HG02642 (cell line): Measurements from ENCODE around the gene SLC41A1.
A peak's percentile ranks its signal among the peaks of the same experiment; 100 is the strongest.

Experiments
- ATAC-seq: cut with Tn5 transposase; IDR thresholded peaks from one replicate; pipeline ENCODE4 v1.9.1; 2021; ENCODE audit warnings: mild to moderate bottlenecking; ENCODE audit not compliant: unreplicated experiment, poor library complexity

The SLC41A1 gene

GRCh38 chr1:205823260-205823659 is 10.3 kb upstream of the SLC41A1 start:
- ATAC-seq: peak; percentile 54

DNA sequence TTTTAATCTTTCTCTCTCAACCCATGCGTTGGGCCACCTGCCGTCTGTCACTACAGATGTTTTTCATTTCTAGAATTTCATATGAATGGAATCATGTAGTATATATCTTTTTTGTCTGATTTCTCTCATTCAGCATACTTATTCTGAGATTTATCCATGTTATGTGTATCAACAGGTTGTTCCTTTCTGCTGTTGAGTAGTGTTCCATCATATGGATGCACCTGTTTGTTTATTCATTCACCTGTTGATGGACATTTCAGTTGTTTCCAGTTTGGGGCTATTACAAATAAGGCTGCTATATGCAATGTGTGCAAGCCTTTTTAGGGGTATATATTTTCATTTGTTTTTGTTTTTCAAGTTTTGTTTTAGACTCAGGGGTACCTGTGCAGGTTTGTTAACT is 9.4 kb upstream of the SLC41A1 start:
- no peak for ATAC-seq

DNA sequence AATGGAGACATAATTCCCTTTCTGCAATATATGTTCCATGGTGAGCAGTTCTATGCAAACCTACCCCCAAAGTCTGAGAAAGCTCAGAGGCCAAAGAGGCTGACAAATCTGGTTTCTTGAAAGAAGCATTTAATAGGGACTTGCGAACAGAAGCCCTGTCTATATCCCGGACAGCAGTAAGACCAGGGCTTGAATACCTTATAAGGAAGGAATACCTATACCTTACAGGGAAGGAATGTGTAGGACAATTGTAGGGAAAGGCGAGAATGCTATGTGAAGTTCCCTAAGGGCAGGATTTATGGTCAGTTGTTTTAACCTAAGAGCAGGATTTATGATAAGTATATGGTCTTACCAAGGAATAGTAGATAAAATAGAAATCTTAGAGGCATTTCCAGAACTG is 5.0 kb upstream of the SLC41A1 start:
- no peak for ATAC-seq

- no peak for ATAC-seq
Measured at GRCh38 chr1:205817364-205817763, 4.4 kb upstream of the SLC41A1 start.

DNA sequence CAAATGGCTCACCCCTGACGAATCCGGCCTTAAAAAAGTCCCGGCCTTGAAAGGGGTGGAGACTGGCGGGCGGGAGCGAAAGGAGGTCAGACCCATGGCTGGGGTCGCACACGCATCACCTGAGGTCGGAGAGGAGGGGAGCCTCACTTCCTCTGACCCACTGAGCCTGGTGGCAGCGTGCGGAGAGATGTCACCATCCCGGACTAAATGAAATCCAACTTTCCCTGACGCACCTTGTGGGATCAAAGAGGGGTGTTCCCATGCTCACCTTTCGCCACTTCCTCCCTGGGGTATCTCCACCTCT is 709 bp upstream of the SLC41A1 start:
- ATAC-seq: no peak

GRCh38 chr1:205812271-205812877 is 624 bp downstream of the SLC41A1 start:
- ATAC-seq: no peak

DNA sequence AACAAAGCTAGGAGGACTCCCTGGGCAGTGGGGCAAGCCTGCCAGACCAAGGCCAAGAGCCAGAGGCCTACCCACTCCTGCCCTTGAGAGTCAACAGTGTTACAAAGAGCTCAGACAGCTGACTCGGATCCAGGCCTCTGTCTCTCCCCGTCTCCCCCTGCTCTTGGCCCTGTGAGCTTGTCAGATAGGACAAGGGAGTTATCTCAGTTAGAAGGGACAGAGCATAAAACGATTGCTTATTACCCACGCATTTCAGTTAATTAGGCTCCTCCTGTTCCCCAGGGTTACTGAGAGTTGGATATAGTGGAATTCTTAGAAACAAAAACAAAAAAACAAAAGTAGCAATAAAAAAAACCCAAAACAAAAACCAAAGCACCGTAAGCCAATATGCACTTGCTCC is 1.3 kb downstream of the SLC41A1 start:
- no peak for ATAC-seq

DNA sequence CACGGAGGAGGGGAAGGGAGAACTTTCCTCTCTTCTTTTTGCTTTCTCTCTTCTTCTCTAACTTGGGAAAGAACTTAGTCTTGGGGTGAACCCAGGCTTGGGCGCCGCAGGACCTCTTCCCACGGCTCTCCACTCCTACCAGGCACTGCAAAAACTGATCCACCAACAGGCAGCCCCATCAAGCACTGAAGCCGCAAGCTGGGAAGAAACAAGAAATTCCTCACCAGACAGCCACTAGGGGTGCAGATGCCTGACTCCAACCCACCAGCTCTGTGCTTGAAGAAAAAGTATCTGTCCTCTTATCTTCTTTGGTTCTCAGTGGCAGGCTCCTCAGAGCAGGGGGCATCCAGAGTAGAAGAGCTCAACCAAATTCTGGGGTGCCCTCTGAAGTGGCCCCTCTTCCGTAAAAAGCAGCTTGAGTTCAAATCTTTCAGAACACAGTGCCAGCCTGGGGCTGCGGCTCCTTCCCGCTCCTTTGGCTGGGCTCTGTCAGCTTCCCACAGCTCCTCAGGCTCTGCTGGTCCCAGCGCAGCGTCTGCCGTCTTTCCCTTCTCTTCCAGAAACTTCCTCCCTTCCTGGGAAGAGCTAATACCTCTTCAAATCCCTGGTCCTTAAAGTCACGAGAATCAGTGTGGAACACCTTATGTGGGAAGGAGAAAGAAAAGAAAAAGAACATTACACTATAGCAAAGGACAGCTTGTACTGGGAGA is 2.4 kb downstream of the SLC41A1 start:
- ATAC-seq: no peak

DNA sequence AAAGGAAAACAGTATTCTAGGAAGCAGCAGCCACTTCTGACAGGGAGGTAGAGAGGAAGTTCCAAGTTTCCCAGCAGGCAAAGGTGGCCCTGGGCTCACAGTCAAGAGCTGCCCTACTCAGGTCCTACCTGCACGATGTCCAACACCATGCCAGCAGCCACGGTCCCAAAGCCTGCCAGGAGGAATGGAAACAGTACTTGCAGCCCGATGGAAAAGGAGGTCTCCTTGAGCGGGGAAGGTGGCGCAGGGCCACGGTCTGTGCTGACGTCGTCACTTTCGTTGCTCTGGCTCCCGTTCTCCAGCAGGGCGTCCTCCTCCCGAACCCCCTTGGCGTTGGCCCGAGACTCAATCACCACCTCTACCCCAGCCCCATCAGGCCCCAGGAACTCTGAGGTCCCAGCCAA is 3.1 kb downstream of the SLC41A1 start:
- ATAC-seq: no peak

GRCh38 chr1:205809469-205809868 is 3.5 kb downstream of the SLC41A1 start:
- ATAC-seq: no peak

DNA sequence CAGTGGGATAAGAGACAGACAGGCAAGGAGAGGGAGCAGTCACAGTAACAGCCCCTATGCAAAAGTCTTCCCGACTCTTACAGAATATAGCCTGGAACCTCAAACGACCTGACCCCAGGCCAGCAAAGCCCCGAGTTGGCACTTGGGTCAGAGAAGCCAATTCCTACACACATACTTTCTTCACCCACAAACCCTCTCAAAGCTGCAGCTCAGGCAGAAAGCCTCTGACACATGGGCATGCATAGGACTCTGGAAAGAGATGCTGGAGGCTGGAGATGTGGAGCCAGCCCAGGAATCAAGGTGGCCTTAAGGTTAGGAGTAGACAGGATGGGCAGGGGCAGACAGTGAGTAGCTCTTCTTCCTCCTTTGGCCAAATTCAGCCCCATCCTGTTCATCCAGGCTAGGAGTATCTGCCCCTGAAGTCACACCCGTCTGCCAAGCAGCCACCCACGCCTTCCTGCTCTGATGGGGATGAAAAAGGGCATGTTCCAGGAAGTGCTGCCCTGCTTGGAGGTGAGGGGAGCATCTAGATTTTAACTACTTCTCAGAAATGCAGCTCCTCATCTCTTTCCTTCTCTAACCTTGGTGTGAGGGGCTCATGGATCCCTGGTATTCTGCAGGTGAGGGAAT is 7.8 kb downstream of the SLC41A1 start:
- ATAC-seq: no peak

DNA sequence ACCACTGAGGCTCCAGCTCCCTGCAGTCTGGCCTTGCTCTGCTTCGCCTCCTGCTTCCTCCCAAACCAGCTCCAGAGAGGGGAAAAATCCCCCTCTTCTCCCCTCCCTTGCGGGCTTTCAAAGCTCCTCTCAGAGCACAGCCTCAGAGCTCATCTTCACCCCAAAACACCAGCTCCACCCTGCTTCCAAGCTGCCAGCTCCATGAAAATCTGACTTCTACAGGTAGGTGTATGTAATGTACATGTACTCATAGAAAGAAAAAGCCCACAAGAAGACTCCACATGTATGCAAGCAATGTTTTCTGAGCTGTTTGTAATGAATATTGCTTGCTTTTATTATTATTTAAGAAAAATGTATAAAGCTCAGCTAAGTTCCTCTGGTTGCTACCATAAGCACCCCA is 8.4 kb downstream of the SLC41A1 start:
- no peak for ATAC-seq

DNA sequence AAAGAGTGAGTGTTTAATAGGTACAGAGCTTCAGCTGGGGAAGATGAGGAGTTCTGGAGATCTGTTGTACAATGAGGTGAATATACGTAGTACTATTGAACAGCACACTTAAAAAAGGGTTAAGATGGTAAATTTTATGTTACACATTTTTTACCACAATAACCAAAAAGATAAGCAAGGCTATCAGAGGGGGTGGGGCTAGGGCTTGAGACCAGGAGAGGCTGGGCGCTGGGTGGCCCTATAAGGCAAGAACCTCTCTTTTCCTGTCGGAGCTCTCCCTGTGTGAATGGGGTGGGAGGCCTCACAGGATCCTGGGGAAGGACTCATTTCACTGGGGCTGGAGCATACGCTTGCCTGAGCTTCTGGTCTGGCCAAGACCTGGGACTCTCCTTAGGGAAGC is 9.0 kb downstream of the SLC41A1 start:
- no peak for ATAC-seq

DNA sequence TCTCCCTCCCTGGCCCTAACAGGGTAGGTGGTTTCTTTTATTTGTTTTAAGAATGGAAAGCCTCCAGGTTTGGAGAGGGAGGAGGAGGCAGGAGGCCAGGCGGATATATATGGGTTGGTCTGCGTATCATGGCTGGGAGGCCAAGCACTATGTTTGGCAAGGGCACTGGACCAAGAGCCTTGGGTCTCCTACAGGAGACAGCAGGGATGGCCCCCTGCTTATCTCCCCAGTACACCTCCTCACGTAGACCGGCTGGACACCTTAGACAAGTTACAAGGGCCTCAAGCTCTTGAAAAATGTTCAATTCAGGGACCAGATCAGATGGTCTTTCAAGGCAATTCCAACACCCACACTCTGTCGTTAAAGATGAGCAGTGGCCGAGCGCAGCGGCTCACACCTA is 10.9 kb downstream of the SLC41A1 start:
- no peak for ATAC-seq

DNA sequence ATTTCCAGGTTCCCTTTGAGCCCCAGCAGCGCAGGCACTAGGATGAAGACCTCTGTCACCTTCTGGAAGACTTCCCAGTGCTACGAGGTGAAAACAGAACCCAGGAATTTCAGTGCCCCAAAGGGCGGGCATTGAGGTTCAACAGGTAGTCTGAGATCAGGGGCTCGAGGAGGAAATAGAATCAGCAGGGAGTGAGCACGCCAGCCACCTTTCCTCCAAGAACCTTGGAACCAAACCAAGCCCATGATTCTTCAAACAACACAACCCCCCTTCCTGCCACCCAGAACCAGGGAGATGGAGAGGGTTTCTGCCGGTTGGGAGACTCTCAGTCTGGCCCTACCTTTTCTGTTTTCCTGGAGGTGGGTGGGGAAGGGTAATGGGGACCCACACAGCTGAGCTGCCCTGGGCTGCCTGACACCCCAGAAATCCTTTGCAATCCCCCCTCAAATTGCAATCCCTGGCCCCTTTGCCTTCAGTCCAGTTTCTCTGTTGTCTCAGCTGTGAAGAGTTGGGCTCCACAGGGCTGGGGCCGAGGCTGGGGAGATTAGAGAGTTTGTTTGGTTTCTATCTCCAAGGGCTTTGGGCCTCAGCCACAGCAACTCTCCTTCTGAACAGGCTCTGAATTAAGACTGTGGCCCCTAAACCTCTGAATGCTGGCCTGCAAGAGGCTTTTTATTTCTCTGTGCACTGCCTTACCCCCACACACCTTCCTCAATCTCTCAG is 11.9 kb downstream of the SLC41A1 start:
- ATAC-seq: no peak

DNA sequence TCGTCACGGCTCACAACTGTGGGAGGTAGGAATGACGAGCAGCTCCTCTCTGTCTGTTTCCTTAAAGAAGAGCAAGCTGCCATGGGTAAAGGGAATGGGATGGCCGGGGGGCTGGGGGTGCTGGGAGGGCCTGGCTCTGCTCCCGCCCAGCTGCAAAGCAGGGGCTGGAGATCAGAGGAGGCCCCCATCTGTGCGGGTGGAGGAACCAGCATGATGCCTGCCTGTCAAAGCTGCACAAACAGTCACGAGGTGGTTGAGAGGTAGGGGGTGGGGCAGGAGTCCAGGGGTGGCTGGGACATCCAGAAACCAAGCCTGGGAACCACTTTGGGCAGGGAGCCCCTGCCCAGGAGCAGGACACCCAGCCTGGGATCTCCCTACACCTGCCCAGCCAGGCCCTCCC is 12.6 kb downstream of the SLC41A1 start:
- ATAC-seq: no peak

DNA sequence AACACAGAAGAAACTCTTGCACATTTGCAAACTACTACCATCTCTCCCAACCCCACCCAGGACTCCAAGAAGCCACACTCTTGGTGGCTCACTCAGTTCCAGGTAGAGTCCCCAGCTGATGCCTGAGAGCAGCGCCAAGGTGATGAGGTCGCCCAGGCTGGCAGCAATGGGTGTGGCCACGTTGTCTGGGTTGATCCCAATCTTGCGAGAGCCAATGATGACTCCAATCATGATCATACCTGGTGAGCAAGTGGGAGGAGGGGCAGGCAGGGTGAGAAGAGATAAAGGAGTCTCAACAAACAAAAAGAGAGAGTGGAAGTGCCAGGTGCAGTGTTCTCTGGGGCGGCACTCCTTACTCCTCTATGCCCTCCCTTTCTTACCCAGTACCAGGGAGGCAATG is 14.4 kb downstream of the SLC41A1 start:
- no peak for ATAC-seq

DNA sequence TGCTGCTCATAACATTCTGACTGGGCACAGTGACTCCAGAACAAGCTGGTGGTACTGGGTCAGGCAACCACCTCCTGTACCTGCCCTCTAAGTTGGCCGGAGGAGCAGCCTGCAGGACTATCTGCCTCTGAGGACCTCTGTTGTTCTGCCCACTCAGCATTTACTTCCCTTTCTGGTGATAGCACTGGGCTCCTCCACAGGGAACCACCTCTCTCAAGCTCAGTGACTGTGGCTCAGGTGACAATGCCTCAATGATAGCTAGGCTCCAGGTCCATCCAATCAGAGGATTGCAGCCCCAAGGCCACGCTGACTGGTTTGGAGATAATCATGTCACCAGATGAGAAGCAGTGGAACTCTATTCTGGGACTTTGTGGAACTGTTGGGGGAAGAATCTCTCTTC is 15.8 kb downstream of the SLC41A1 start:
- no peak for ATAC-seq

DNA sequence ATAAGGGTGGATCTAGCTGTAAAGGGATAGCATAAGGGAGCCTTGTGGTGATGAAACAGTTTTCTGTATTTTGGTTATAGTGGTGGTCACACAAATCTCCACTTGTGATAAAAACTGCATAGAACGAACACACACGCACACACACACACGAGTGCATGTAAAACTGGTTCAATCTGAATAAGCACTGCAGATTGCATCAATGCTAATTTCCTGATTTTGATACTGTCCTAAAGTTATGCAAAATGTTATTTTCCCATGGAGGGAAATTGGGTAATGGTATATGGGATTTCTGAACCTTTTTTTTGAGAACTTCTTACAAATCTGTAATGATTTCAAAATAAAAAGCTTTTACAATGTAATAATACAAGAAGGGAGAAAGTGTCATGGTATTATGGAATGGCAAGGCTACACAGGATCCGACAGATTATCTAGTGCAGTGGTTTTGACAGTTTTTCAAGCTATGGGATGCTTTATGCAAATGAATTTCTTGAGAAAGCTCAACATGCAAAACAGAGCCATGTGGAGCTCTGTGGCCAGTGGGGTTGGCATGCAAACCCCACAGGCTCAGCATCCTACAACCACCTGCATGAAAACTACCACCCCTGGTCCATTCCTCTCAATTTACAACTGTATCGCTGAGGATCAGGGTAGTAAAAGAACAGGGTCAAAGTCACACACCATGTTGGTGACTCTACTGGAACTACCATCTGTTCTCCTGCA is 18.8 kb downstream of the SLC41A1 start:
- ATAC-seq: peak; percentile 50

- ATAC-seq: peak; percentile 21
Measured at GRCh38 chr1:205792961-205793673, 19.9 kb downstream of the SLC41A1 start.
